Measurements from ENCODE around the gene CPNE5.

CPNE5 gene

GRCh38 chr6:36791521-36792135 is 47.6 kb downstream of the CPNE5 start:
- DNase-seq (ENCODE audit: low read depth), result no peak

DNA sequence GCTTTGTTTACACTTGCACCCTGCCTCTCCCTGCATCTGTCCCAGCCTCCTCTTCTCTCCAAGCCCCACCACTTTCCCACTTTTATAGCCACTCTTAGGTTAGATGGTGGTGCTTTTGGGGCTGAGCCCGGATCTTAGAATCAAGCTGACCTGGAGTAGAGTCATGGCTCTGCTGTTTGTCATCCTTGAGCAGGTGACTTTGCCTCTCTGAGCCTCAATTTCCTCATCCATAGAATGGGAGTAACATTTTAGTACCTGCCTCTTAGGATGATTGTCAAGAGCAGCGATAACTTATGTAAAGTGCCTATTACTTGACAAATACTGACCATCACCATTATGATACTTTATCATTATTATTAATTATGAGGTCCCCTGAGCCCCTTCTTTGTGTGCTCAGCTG is 48.2 kb downstream of the CPNE5 start:
- no peak for DNase-seq (ENCODE audit: low read depth)

GRCh38 chr6:36788768-36789167 is 50.5 kb downstream of the CPNE5 start:
- DNase-seq (ENCODE audit: low read depth), result no peak

DNA sequence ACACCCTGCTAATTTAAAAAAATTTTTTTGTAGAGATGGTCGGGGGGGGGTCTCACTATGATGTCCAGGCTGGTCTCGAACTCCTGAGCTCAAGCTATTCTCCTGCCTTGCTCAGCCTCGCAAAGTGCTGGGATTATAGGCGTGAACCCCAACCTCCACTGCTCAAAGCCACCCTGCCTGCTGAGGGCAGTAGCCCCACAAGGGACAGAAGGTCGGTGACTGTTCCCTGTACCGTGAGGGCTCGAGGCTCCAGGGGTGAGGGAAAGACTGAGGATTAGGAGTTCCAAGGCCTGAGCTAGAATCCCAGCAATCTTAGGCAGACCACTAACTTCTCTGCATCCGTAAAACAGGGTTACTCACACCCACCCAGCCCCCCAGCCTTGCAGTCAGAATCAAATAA is 51.1 kb downstream of the CPNE5 start:
- DNase-seq (ENCODE audit: low read depth), result no peak

- DNase-seq (ENCODE audit: low read depth), result no peak
Measured at GRCh38 chr6:36787210-36787609, 52.0 kb downstream of the CPNE5 start.

GRCh38 chr6:36786055-36786675 is 53.1 kb downstream of the CPNE5 start:
- DNase-seq (ENCODE audit: low read depth), result peak; percentile 19

GRCh38 chr6:36784376-36784636 is 54.9 kb downstream of the CPNE5 start:
- no peak for DNase-seq (ENCODE audit: low read depth)

- no peak for DNase-seq (ENCODE audit: low read depth)
Measured at GRCh38 chr6:36783603-36784375, 55.5 kb downstream of the CPNE5 start.

- DNase-seq (ENCODE audit: low read depth), result no peak
Measured at GRCh38 chr6:36781669-36782068, 57.6 kb downstream of the CPNE5 start.

DNA sequence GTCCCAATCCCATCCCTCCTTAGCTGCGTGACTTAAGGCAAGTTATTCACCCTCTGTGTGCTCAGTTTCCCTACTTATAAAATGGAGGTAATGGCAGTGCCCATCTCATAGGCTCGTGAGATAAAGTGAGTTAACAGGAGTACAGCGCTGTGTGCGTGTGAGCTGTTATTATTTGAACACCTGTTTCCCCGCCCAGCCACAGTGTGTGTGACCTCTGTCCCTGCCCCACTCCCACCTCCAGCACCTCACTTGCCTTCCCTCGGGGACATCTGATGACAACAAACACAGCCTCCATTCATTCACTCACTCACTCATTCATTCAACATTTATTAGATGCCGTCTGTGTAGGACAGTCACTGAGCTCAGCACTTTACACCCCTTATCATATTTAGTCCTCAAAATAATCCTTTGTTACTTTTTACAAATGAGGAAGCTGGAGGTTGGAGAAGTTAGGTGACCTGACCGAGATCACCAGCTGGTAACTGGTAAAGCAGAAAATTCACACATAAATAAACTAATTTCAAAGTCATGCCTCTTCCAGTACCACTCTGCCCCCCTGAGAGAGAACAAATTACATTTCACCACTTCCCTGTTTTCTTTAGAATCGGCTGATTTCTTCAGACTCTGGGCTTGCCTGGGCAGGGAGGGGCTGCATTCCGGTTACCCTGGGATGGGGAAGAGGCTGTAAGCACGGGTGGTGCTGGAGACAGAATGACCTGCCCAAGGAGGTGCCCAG is 58.6 kb downstream of the CPNE5 start:
- DNase-seq (ENCODE audit: low read depth), result no peak

DNA sequence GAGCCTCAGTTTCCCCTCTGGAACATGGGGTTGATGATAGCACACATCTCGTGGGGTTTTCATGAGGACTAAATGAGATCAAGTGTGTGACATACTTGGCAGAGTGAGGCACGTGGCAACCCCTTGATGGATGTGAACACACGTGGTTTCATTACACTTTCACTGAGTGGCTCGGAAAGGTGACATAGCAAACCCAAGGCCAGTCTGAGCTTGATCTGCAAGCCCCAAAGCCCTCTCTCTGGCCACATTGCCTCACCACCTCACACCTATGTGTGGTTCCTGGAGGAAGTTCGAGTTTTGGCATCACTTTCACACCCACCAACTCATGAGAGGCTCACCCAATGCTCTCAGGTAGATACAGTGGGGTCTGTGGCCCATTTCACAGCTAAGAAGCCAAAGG is 60.0 kb downstream of the CPNE5 start:
- no peak for DNase-seq (ENCODE audit: low read depth)

GRCh38 chr6:36777801-36778200 is 61.4 kb downstream of the CPNE5 start:
- no peak for DNase-seq (ENCODE audit: low read depth)

DNA sequence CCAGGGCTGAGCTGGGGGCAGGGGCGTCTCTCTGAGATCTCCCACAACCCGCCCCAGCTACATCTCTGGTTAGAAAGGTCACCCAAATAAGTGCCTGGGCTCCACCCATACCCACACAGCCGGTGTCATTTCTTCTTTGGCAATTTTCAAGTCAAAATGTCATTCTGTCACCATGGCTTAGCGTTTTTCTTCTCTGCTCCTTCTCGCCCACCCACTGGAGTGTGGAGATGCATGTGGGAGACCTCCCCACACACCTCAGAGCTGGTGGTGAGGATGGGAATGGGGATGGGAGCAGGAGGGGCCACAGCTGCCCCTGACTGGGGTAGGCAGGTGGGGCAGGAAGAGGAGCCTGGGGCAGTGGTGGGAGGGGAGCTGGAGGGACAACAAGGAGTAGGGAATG is 63.1 kb downstream of the CPNE5 start:
- no peak for DNase-seq (ENCODE audit: low read depth)

DNA sequence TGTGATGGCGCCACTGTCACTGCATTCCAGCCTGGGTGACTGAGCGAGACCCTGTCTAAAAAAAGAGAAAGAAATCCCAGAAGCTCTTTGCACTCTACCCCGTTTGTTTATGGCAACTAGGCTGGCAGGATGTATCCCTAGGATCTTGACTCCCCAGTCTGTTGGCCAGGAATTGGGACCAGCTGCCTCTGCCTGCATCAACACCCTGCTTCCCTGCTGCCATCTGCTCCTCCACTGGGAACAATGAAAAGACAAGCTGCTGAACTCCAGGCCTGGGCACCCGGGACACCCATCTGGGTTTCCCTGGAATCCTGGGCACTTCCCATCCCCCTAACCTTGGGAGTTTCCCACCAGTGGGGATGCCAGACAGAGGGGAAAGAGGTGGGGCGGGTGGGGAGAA is 64.9 kb downstream of the CPNE5 start:
- DNase-seq (ENCODE audit: low read depth), result no peak

- no peak for DNase-seq (ENCODE audit: low read depth)
Measured at GRCh38 chr6:36772397-36772796, 66.8 kb downstream of the CPNE5 start.

- no peak for DNase-seq (ENCODE audit: low read depth)
Measured at GRCh38 chr6:36771145-36771544, 68.1 kb downstream of the CPNE5 start.

GRCh38 chr6:36769676-36770499 is 69.4 kb downstream of the CPNE5 start:
- no peak for DNase-seq (ENCODE audit: low read depth)

- no peak for DNase-seq (ENCODE audit: low read depth)
Measured at GRCh38 chr6:36769183-36769675, 70.0 kb downstream of the CPNE5 start.

DNA sequence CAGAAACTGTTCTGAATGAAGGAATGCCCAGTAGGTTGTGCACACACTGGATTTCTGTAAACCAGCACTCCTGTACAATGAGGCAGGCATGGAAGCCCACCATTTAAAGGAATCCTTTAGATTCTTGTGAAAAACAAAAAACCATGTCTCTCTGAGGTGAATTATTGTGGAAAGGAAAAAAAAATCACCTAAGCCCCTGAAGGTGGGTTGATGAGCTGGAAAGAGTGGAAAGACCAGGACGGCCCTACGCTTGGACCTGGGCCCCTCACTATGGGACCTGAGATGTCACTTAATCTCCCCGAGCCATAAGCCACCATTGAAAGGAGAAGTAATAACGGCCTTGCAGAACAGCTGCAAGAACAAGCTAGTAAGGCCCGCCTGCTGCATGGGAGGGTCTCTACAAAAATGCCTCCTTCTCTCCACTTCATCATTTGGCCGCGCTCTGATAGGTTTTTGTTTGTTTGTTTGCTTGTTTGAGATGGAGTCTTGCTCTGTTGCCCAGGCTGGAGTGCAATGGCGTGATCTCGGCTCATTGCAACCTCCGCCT is 72.8 kb downstream of the CPNE5 start:
- no peak for DNase-seq (ENCODE audit: low read depth)

GRCh38 chr6:36765594-36766398 is 73.4 kb downstream of the CPNE5 start:
- peak; percentile 71 for DNase-seq (ENCODE audit: low read depth)

- no peak for DNase-seq (ENCODE audit: low read depth)
Measured at GRCh38 chr6:36765190-36765589, 74.1 kb downstream of the CPNE5 start.

All from stromal cell of bone marrow (primary cell).